ENCODE results near the gene TMEM150B. TPM values are rescaled to one million over a fixed set of nuclear protein-coding genes. Genes with fewer than 3 reads are reported as not detected.

The TMEM150B gene
- total and polyA plus RNA-seq, 2 donors (not counting 3 experiments of a cell fraction or from before 2014, with no cell fraction given), result not detected

DNA sequence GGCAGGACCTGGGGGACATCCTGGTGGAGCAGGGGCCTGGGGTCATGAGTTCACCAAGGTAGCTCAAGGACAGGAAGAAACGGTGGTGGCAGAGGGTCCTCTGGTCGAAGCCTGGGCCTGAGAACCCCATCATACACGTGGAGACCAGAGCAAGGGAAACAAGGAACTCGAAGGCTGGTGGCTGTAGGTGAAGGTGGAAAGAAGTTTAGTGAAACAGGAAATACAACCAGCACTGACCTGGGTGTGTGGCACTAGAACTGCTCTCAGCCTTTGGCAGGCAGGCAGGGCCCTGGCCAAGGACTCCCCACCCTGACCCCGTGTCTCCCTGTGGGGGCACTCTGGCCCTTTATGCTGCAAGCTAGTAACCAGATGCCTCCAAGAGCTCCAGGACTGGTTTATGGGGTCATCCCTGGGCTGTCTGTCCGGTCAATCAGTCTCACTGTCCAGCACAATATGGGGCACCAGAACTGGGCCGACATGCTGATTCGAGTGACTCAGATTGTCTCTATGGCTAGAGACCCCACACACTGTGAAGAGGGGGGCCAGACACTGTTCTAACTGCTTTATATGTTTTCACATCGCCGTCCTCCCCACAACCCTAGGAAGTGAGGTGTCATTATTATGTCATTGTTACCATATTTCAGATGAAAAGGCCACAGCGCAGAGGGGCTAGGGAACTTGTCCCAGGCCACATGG, 25.6 kb upstream of the TMEM150B start:
- CTCF ChIA-PET, result interaction anchor here (1.1 to 1.3 kb wide), 2 partner anchors 11 to 153 kb away, joined by 4 to 5 read pairs; partner anchors contain the start of gene KMT5C
- H3K4me1 ChIP-seq (ENCODE audit: control insufficient read depth, extremely low read depth, insufficient read depth, low read length), result peaks cover 4% of the 10 kb centered on the region
- no peak overlapping the region for H3K4me2 ChIP-seq (ENCODE audit: insufficient read depth, low read length)
- H3K9me3 ChIP-seq (replicated peaks; ENCODE audit: control insufficient read depth, insufficient read depth, low read length), result no peaks in the 10 kb centered on the region
- POLR2A ChIA-PET, result no interaction called here
- H3K36me3 ChIP-seq (ENCODE audit: control insufficient read depth in 2 of 2, extremely low read depth in 1 of 2, insufficient read depth in 2 of 2, low read length in 2 of 2), result no peaks in the 10 kb centered on the region
- H3K9me1 ChIP-seq (replicated peaks; ENCODE audit: control insufficient read depth, extremely low read depth, insufficient read depth, low read length), result no peaks in the 10 kb centered on the region
- H3K27me3 ChIP-seq (ENCODE audit: control insufficient read depth in 2 of 2, insufficient read depth in 2 of 2, low read length in 2 of 2), result peaks cover 20 to 26% of the 10 kb centered on the region in 2 experiments
- no peak overlapping the region for H3K9ac ChIP-seq (replicated peaks; ENCODE audit: extremely low read depth, insufficient read depth, low read length)
- BruUV-seq (replicated peaks), result no TSS peak
- no peaks in the 10 kb centered on the region for H4K20me1 ChIP-seq (replicated peaks; ENCODE audit: control insufficient read depth, extremely low read depth, insufficient read depth, low read length)
- intact Hi-C loops (cut with micrococcal nuclease) (no loop called here), dilution Hi-C loops (cut with MboI; ENCODE audit: extremely low pct_ligation_motif_present, low sequenced_read_pairs) (no loop called here)
- TF ChIP-seq POLR2AphosphoS5 (IDR thresholded peaks at IDR 0.05; ENCODE audit: insufficient read depth, low read depth, low read length), result no peak
- no peak for TF ChIP-seq FOS (IDR thresholded peaks at IDR 0.05; ENCODE audit: borderline replicate concordance, insufficient read depth, low read length)
- TF ChIP-seq GATA2 (IDR thresholded peaks at IDR 0.05; ENCODE audit: insufficient read depth, insufficient read length, low read depth, low read length), result no peak
- TF ChIP-seq, protein P1, sequence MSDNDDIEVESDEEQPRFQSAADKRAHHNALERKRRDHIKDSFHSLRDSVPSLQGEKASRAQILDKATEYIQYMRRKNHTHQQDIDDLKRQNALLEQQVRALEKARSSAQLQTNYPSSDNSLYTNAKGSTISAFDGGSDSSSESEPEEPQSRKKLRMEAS (IDR thresholded peaks at IDR 0.05; ENCODE audit: insufficient read depth, insufficient read length), result no peak
- no peak for TF ChIP-seq MYC (IDR thresholded peaks at IDR 0.05; ENCODE audit: low read depth, low read length)
- TF ChIP-seq JUN (IDR thresholded peaks at IDR 0.05; ENCODE audit: borderline replicate concordance, insufficient read depth, insufficient read length, low read depth), result no peak
- no peak for TF ChIP-seq EZH2 (IDR thresholded peaks at IDR 0.05; ENCODE audit: borderline replicate concordance, low read depth, low read length, severe bottlenecking)
- TF ChIP-seq, protein P2, sequence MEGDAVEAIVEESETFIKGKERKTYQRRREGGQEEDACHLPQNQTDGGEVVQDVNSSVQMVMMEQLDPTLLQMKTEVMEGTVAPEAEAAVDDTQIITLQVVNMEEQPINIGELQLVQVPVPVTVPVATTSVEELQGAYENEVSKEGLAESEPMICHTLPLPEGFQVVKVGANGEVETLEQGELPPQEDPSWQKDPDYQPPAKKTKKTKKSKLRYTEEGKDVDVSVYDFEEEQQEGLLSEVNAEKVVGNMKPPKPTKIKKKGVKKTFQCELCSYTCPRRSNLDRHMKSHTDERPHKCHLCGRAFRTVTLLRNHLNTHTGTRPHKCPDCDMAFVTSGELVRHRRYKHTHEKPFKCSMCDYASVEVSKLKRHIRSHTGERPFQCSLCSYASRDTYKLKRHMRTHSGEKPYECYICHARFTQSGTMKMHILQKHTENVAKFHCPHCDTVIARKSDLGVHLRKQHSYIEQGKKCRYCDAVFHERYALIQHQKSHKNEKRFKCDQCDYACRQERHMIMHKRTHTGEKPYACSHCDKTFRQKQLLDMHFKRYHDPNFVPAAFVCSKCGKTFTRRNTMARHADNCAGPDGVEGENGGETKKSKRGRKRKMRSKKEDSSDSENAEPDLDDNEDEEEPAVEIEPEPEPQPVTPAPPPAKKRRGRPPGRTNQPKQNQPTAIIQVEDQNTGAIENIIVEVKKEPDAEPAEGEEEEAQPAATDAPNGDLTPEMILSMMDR (IDR thresholded peaks at IDR 0.05; ENCODE audit: extremely low read depth in 1 of 2, insufficient read depth in 1 of 2, low read depth in 1 of 2, low read length in 2 of 2), result no peak
- no peak overlapping the region for H3K27ac ChIP-seq (ENCODE audit: insufficient read depth, low read depth, low read length)
- no peaks in the 10 kb centered on the region for H3K79me2 ChIP-seq (ENCODE audit: control insufficient read depth, insufficient read depth, low read length)
- H3K4me3 ChIP-seq (replicated peaks in 1 of 3; ENCODE audit: insufficient read depth in 1 of 3, low read depth in 1 of 3, low read length in 3 of 3), result no peak overlapping the region
- no peak for DNase-seq (ENCODE audit: low read depth, low spot score)
- no peak overlapping the region for H2AFZ ChIP-seq (ENCODE audit: low read depth, low read length)
- no peak for FAIRE-seq
